Uterus (tissue), 4 donors: ENCODE measurements around the gene CNTN1. TPM values are rescaled to one million over a fixed set of nuclear protein-coding genes. Genes with fewer than 3 reads are reported as not detected.
A peak's percentile ranks its signal among the peaks of the same experiment; 100 is the strongest.

Experiments used
- DNase-seq, 2 donors: peaks; one replicate each; pipeline ENCODE4 v3.0.0-alpha.2; 2019 to 2020
- H3K27ac ChIP-seq, 2 donors: fragments of 200-600 bp; sonication (generic); 1 replicate in 1 of 2; 2 replicates in 1 of 2; pipeline ENCODE4 v1.5.1; 2016 to 2018
- H3K27me3 ChIP-seq, 2 donors: fragments of 200-600 bp; sonication (generic); one replicate each; pipeline ENCODE4 v1.5.1; 2018 to 2019; ENCODE audit warnings: control low read depth in 1 of 2
- H3K36me3 ChIP-seq, 2 donors: fragments of 200-600 bp; sonication (generic); one replicate each; pipeline ENCODE4 v1.5.1; 2019; ENCODE audit warnings: control low read depth in 1 of 2
- H3K4me1 ChIP-seq, 2 donors: fragments of 200-600 bp; sonication (generic); one replicate each; pipeline ENCODE4 v1.5.1; 2018 to 2019; ENCODE audit warnings: control low read depth in 1 of 2
- H3K4me3 ChIP-seq, 2 donors: fragments of 200-600 bp; sonication (generic); 1 replicate in 1 of 2; 2 replicates in 1 of 2; pipeline ENCODE4 v1.5.1; 2018 to 2019; ENCODE audit warnings: mild to moderate bottlenecking in 1 of 2
- H3K9me3 ChIP-seq, 2 donors: fragments of 200-600 bp; sonication (generic); one replicate each; pipeline ENCODE4 v1.5.1; 2019; ENCODE audit warnings: control low read depth in 1 of 2
- POLR2A ChIP-seq, 2 donors: fragments of 450-650 bp; IDR thresholded peaks; one replicate each; pipeline ENCODE4 v1.6.1; 2016; ENCODE audit warnings: antibody characterized with exemption in 2 of 2, mild to moderate bottlenecking in 1 of 2, moderate library complexity in 1 of 2
- intact Hi-C: fragments of 100-400 bp; cut with DNase I; formaldehyde crosslinking; loops from one replicate; pipeline ENCODE4 v1.15.1; 2023; ENCODE audit warnings: low total_unique reads
- total RNA-seq, 4 donors: library from RNA; depleted of rRNA in 3 of 4; stranded (reverse); fragments of >200 nt in 3 of 4; gene quantifications; one replicate each; pipeline versions ENCODE4 v1.1.0 to v1.2.4, GENCODE V29; 2014 to 2023
- TF ChIP-seq, protein P1 (sequence below), 4 experiments: fragments of 200-600 bp in 2 of 4; fragments of 450-650 bp in 2 of 4; sonication (generic) in 2 of 4; IDR thresholded peaks; one replicate each; pipeline ENCODE4 v1.5.1; 2016 to 2019; ENCODE audit warnings: antibody characterized with exemption in 4 of 4, mild to moderate bottlenecking in 2 of 4, moderate library complexity in 1 of 4
- donor health status: DM: yes; HTN: yes; CAD: no.

CNTN1 gene
- total RNA-seq, 4 donors from 2014 or later, result 1.5 to 124 (median 11.0) TPM

DNA sequence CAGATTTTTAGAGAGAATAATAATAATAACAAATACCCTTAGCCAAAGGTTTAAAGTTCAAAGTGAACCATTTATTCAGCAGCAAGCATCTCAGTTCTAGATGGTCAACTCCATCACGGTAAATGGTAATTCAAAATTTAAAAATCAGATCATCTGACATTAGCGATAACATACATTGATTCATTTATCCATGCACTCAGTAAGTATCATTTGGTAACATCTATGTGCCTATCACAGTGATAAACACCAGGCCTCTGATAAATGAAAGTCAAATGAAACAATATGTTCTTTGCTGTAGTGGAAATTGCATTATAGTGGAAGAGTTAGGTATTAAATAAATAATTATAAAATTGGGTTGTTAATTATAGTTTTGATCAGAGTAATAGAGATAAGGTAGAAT, 108.8 kb downstream of the CNTN1 start:
- no peaks in the 10 kb centered on the region for H3K4me1 ChIP-seq
- intact Hi-C loops, result no loop called here
- no peaks in the 10 kb centered on the region for H3K36me3 ChIP-seq
- H3K4me3 ChIP-seq, result no peak overlapping the region
- H3K27ac ChIP-seq, result no peak overlapping the region
- no peak for TF ChIP-seq POLR2A (IDR thresholded peaks at IDR 0.05)
- TF ChIP-seq, protein P1, sequence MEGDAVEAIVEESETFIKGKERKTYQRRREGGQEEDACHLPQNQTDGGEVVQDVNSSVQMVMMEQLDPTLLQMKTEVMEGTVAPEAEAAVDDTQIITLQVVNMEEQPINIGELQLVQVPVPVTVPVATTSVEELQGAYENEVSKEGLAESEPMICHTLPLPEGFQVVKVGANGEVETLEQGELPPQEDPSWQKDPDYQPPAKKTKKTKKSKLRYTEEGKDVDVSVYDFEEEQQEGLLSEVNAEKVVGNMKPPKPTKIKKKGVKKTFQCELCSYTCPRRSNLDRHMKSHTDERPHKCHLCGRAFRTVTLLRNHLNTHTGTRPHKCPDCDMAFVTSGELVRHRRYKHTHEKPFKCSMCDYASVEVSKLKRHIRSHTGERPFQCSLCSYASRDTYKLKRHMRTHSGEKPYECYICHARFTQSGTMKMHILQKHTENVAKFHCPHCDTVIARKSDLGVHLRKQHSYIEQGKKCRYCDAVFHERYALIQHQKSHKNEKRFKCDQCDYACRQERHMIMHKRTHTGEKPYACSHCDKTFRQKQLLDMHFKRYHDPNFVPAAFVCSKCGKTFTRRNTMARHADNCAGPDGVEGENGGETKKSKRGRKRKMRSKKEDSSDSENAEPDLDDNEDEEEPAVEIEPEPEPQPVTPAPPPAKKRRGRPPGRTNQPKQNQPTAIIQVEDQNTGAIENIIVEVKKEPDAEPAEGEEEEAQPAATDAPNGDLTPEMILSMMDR (IDR thresholded peaks at IDR 0.05), result no peak
- DNase-seq, result no peak
- no peaks in the 10 kb centered on the region for H3K9me3 ChIP-seq
- H3K27me3 ChIP-seq, result no peaks in the 10 kb centered on the region

DNA sequence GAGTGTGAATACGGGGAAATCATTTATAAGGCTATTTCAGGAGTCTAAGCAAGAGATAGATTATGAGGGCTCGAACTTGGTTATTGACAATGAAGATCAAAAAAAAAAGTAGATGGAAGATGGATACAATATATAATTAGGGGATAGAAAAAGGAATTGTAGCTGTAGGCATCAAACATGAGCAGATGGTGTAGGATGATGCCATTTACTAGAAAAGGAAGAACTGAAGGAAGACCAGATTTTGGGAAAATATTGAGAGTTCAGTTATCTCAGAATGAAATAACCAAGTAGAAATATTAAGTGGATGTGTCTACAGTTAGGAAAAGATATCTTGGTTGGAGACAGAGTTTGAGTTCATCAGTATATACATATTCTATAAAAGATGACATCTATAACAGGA, 109.6 kb downstream of the CNTN1 start:
- Histone ChIP-seq H3K4me1 (no peaks in the 10 kb centered on the region), H3K36me3 (no peaks in the 10 kb centered on the region), H3K27ac (no peak overlapping the region), H3K9me3 (no peaks in the 10 kb centered on the region), H3K27me3 (no peaks in the 10 kb centered on the region), H3K4me3 (no peak overlapping the region)
- TF ChIP-seq, protein P1 (IDR thresholded peaks at IDR 0.05), result no peak
- no peak for TF ChIP-seq POLR2A (IDR thresholded peaks at IDR 0.05)
- intact Hi-C loops, result no loop called here
- no peak for DNase-seq

DNA sequence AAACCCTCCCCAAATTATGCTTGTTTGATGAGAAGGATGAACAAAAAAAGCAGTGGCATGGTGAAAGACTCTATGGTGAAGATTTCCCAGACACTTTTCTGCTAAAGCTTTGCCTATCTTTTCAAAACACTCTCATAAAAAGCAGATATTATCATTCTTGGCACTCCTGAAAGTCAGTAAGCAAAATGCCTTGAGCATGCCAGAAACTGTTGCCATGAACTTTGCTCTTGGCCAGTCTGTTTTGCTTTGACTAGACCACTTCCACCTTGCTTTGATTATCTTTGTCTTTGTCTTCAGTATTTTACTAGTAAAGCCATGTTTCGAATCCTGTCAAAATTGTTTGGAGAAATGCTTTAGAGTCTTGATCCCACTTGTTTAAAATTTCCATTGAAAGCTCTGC, 110.4 kb downstream of the CNTN1 start:
- DNase-seq, result no peak
- no peaks in the 10 kb centered on the region for H3K27me3 ChIP-seq
- no peaks in the 10 kb centered on the region for H3K36me3 ChIP-seq
- H3K4me3 ChIP-seq, result no peak overlapping the region
- no peaks in the 10 kb centered on the region for H3K9me3 ChIP-seq
- no peaks in the 10 kb centered on the region for H3K4me1 ChIP-seq
- H3K27ac ChIP-seq, result no peak overlapping the region
- intact Hi-C loops, result no loop called here
- no peak for TF ChIP-seq POLR2A (IDR thresholded peaks at IDR 0.05)
- TF ChIP-seq, protein P1 (IDR thresholded peaks at IDR 0.05), result no peak

DNA sequence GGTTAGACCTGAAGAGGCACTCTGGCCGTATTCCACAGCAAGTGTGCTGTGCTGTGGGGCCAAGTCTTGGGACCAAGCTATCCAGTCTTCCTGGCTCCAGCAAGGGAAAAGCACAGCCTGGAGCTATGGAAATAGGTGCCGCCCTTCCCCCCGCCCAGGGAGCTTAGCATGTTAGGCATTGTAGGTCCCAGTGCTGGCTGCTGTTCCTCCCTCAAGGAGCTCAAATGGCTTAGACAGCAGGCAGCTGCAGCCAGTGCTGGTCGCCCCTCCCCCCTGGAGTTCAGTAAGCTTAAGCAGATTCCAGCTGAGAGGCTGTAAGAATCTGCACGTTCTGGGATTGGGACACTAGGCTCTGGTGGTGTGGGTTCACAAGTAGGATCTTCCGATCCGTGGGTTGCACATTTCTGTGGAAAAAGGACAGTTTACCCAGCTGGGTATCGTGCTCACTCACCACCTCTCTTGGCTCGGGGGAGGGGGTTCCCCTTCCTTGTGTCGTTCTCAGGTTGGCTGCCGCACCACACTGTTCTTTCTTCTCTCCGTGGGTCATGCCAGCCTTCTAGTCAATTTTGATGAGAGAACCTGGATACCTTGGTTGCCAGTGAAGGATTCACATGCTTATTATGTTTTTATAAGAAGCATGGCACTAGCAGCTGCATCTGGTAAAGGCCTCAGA, 127.3 kb downstream of the CNTN1 start:
- Histone ChIP-seq H3K4me3 (no peak overlapping the region), H3K27me3 (no peaks in the 10 kb centered on the region), H3K27ac (no peak overlapping the region), H3K36me3 (no peaks in the 10 kb centered on the region), H3K9me3 (no peaks in the 10 kb centered on the region), H3K4me1 (no peaks in the 10 kb centered on the region)
- no peak for TF ChIP-seq POLR2A (IDR thresholded peaks at IDR 0.05)
- TF ChIP-seq, protein P1 (IDR thresholded peaks at IDR 0.05), result no peak
- peak in 1 of 2 donors; percentile 19 for DNase-seq
- intact Hi-C loops, result no loop called here

DNA sequence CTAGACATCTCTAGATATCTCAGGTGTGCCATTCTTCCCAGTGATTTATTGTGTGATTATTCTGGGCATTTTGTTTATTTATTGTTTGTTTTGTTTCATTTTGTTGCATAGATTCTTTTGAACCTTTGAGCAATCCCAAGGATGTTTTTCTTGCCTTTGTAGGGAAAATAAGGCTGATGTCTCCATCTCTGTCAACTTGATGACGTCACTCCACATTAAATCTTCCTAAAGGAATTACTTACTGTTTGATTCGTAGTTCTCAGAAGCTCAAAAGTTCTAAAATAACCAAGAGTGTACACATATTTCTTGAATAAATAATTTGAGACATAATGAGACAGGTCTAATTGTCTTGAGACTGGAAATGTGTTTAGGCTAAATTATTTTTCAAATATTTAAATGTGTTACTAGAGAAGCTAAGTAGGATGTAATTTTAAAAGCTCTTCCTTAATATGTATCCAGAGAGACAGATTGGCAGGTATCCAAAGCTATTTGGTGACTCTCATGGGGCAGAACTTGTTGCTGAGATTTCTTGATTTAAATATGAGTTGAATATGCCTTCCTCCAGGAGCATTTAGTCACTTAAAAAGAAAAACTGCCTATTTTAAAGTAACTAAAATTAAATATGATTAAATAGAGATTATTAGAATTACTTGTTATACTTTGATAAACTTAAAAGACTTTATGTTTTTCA, 128.7 kb downstream of the CNTN1 start:
- Histone ChIP-seq H3K9me3 (no peaks in the 10 kb centered on the region), H3K4me1 (no peaks in the 10 kb centered on the region), H3K36me3 (no peaks in the 10 kb centered on the region), H3K4me3 (no peak overlapping the region), H3K27me3 (no peaks in the 10 kb centered on the region), H3K27ac (no peak overlapping the region)
- intact Hi-C loops, result no loop called here
- no peak for DNase-seq
- TF ChIP-seq, protein P1 (IDR thresholded peaks at IDR 0.05), result no peak
- no peak for TF ChIP-seq POLR2A (IDR thresholded peaks at IDR 0.05)
